Endothelial cell of umbilical vein (primary cell): Measurements from ENCODE around the gene PEX5L. TPM values are rescaled to one million over a fixed set of nuclear protein-coding genes. Genes with fewer than 3 reads are reported as not detected.

Experiments
- BruUV-seq: library from RNA; stranded (reverse); fragments of 400-500 nt; replicated peaks from 2 replicates; lab custom pipeline; 2021; lab: Mats Ljungman, UMichigan
- CTCF ChIA-PET: fragments of 300-600, 350-600 bp; sonication (Branson Sonifier 250); formaldehyde crosslinking; loops from one replicate; lab custom pipeline; 2021; ENCODE audit warnings: antibody characterized with exemption, inconsistent platforms; lab: Charles Lee
- POLR2A ChIA-PET: fragments of 300-600, 350-600 bp; sonication (Branson Sonifier 250); formaldehyde crosslinking; loops from one replicate; lab custom pipeline; 2021; ENCODE audit warnings: antibody characterized with exemption, inconsistent platforms; lab: Charles Lee
- DNase-seq: peaks from one replicate; pipeline ENCODE4 v3.0.0-alpha.2; 2011; ENCODE audit warnings: low read depth, low spot score
- FAIRE-seq: peaks from 2 replicates; lab custom pipeline; 2011; peaks lifted over from hg19 to GRCh38; lab: Jason Lieb, UNC
- H2AFZ ChIP-seq: 2 replicates; pipeline ENCODE4 v1.6.0; 2012; ENCODE audit warnings: low read depth, low read length, control low read depth, inconsistent platforms
- H3K27ac ChIP-seq: 2 replicates; pipeline ENCODE4 v1.5.1; 2011; ENCODE audit warnings: low read depth, mild to moderate bottlenecking, control low read depth, low read length, moderate library complexity; ENCODE audit not compliant: insufficient read depth
- H3K27me3 ChIP-seq, 2 experiments: 2 replicates each; pipeline versions ENCODE4 v1.6.0 to v1.6.1; 2011; ENCODE audit warnings: low read length in 2 of 2, mixed read lengths in 1 of 2; ENCODE audit not compliant: control insufficient read depth in 2 of 2, insufficient read depth in 2 of 2
- H3K36me3 ChIP-seq, 2 experiments: 2 replicates in 1 of 2; 3 replicates in 1 of 2; pipeline ENCODE4 v1.5.1; 2011; ENCODE audit warnings: low read length in 2 of 2, mild to moderate bottlenecking in 1 of 2, moderate library complexity in 1 of 2; ENCODE audit not compliant: control insufficient read depth in 2 of 2, insufficient read depth in 2 of 2; ENCODE audit errors: extremely low read depth in 1 of 2
- H3K4me1 ChIP-seq: 3 replicates; pipeline ENCODE4 v1.5.1; 2011; ENCODE audit warnings: mild to moderate bottlenecking, low read length; ENCODE audit not compliant: control insufficient read depth, insufficient read depth; ENCODE audit errors: extremely low read depth
- H3K4me2 ChIP-seq: 2 replicates; pipeline ENCODE4 v1.6.1; 2011; ENCODE audit warnings: low read length, control low read depth, mixed read lengths; ENCODE audit not compliant: insufficient read depth
- H3K4me3 ChIP-seq, 3 experiments: fragments of 200-600 bp in 1 of 3; sonication (generic), shearing (Covaris generic) in 1 of 3; replicated peaks in 1 of 3; 2 replicates each; pipeline ENCODE4 v1.5.1; 2011 to 2016; ENCODE audit warnings: control low read depth in 3 of 3, low read length in 3 of 3, mild to moderate bottlenecking in 2 of 3, inconsistent platforms in 1 of 3, low read depth in 1 of 3, moderate library complexity in 1 of 3; ENCODE audit not compliant: insufficient read depth in 1 of 3
- H3K79me2 ChIP-seq: 2 replicates; pipeline ENCODE4 v1.6.0; 2012; ENCODE audit warnings: low read length, inconsistent platforms; ENCODE audit not compliant: control insufficient read depth, insufficient read depth
- H3K9ac ChIP-seq: replicated peaks from 2 replicates; pipeline ENCODE3; 2011; ENCODE audit warnings: low read length, control low read depth; ENCODE audit not compliant: insufficient read depth; ENCODE audit errors: extremely low read depth
- H3K9me1 ChIP-seq: replicated peaks from 3 replicates; pipeline ENCODE4 v1.6.0; 2011; ENCODE audit warnings: mild to moderate bottlenecking, low read length; ENCODE audit not compliant: control insufficient read depth, insufficient read depth; ENCODE audit errors: extremely low read depth
- H3K9me3 ChIP-seq: replicated peaks from 2 replicates; pipeline ENCODE4 v1.5.1; 2012; ENCODE audit warnings: low read length, inconsistent platforms; ENCODE audit not compliant: control insufficient read depth, insufficient read depth
- H4K20me1 ChIP-seq: replicated peaks from 2 replicates; pipeline ENCODE3; 2011; ENCODE audit warnings: mild to moderate bottlenecking, low read length; ENCODE audit not compliant: control insufficient read depth, insufficient read depth; ENCODE audit errors: extremely low read depth
- CTCF ChIP-seq, 2 donors: IDR thresholded peaks; 1 replicate in 1 of 2; 2 replicates in 1 of 2; pipeline ENCODE4 v1.5.1; 2011; ENCODE audit warnings: low read length in 2 of 2, mild to moderate bottlenecking in 2 of 2, moderate library complexity in 2 of 2, control low read depth in 1 of 2, inconsistent platforms in 1 of 2, low read depth in 1 of 2; ENCODE audit not compliant: insufficient read depth in 1 of 2; ENCODE audit errors: extremely low read depth in 1 of 2
- EZH2 ChIP-seq: IDR thresholded peaks from 2 replicates; pipeline ENCODE4 v1.6.1; 2012; ENCODE audit warnings: borderline replicate concordance, low read depth, mild to moderate bottlenecking, moderate library complexity, low read length, inconsistent platforms; ENCODE audit not compliant: severe bottlenecking
- FOS ChIP-seq: IDR thresholded peaks from 2 replicates; pipeline ENCODE4 v1.6.1; 2011; ENCODE audit warnings: mild to moderate bottlenecking, low read length, moderate library complexity, borderline replicate concordance; ENCODE audit not compliant: insufficient read depth
- GATA2 ChIP-seq: IDR thresholded peaks from 2 replicates; pipeline ENCODE4 v1.7.0; 2011; ENCODE audit warnings: low read depth, mild to moderate bottlenecking, moderate library complexity, mixed read lengths, low read length; ENCODE audit not compliant: insufficient read length, insufficient read depth
- JUN ChIP-seq: IDR thresholded peaks from 2 replicates; pipeline ENCODE4 v1.6.1; 2011; ENCODE audit warnings: borderline replicate concordance, low read depth; ENCODE audit not compliant: insufficient read length, insufficient read depth
- MAX ChIP-seq: IDR thresholded peaks from 2 replicates; pipeline ENCODE4 v1.6.1; 2011; ENCODE audit not compliant: insufficient read depth, insufficient read length
- MYC ChIP-seq: IDR thresholded peaks from one replicate; pipeline ENCODE4 v1.6.1; 2011; ENCODE audit warnings: mild to moderate bottlenecking, low read depth, low read length
- POLR2A ChIP-seq: IDR thresholded peaks from 2 replicates; pipeline ENCODE4 v1.6.1; 2012; ENCODE audit warnings: low read depth, mild to moderate bottlenecking, control low read depth, low read length
- POLR2AphosphoS5 ChIP-seq: IDR thresholded peaks from 2 replicates; pipeline ENCODE4 v1.6.1; 2012; ENCODE audit warnings: low read depth, mild to moderate bottlenecking, control low read depth, low read length, moderate library complexity; ENCODE audit not compliant: insufficient read depth
- dilution Hi-C: fragments of 300-500 bp; cut with MboI; formaldehyde crosslinking; loops from one replicate; pipeline ENCODE4 v1.15.0; 2019; ENCODE audit warnings: low sequenced_read_pairs; ENCODE audit not compliant: extremely low pct_ligation_motif_present
- intact Hi-C: fragments of 100-400 bp; cut with micrococcal nuclease; formaldehyde crosslinking; loops from one replicate; pipeline ENCODE4 v1.10.0; 2022
- polyA plus RNA-seq, 4 experiments: library from polyadenylated mRNA; depleted of rRNA in 3 of 4; stranded (reverse) in 3 of 4; unstranded in 1 of 4; fragments of >200 nt; gene quantifications; 2 replicates each; pipeline versions ENCODE4 v1.2.1 to v1.2.3, GENCODE V29; 2011 to 2012; ENCODE audit warnings: missing spikeins in 1 of 4
- total RNA-seq: library from RNA; stranded (reverse); gene quantifications from 2 replicates; pipeline ENCODE4 v1.2.3, GENCODE V29; 2021

PEX5L gene
- total and polyA plus RNA-seq, 2 donors (not counting 3 experiments of a cell fraction or from before 2014, with no cell fraction given): not detected

- intact Hi-C loops (no loop called here), dilution Hi-C loops (no loop called here)
- CTCF ChIA-PET: interaction anchor here (0.8 kb wide), 1 partner anchor 9 kb away, joined by 3 read pairs; no protein-coding TSS in a partner anchor
- Histone ChIP-seq H3K4me2 (no peak overlapping the region), H3K27ac (no peak overlapping the region), H3K9ac (no peak overlapping the region), H3K27me3 (no peaks in the 10 kb centered on the region), H2AFZ (no peak overlapping the region), H3K9me1 (no peaks in the 10 kb centered on the region), H3K9me3 (no peaks in the 10 kb centered on the region), H3K36me3 (no peaks in the 10 kb centered on the region), H3K4me1 (no peaks in the 10 kb centered on the region), H3K79me2 (no peaks in the 10 kb centered on the region), H3K4me3 (no peak overlapping the region), H4K20me1 (no peaks in the 10 kb centered on the region)
- no TSS peak for BruUV-seq
- no peak for TF ChIP-seq MYC
- no peak for TF ChIP-seq POLR2A
- TF ChIP-seq GATA2: no peak
- TF ChIP-seq MAX: no peak
- no peak for TF ChIP-seq POLR2AphosphoS5
- no peak for TF ChIP-seq EZH2
- TF ChIP-seq JUN: no peak
- no peak for TF ChIP-seq FOS
- no peak for TF ChIP-seq CTCF (IDR thresholded peaks at IDR 0.05; ENCODE audit: extremely low read depth in 1 of 2, insufficient read depth in 1 of 2, low read depth in 1 of 2, low read length in 2 of 2)
- FAIRE-seq: no peak
- POLR2A ChIA-PET: no interaction called here
- no peak for DNase-seq
These were observed 175.4 kb downstream of the PEX5L start for GRCh38 chr3:179861292-179861691.
